DND-41 (cell line): ENCODE measurements around the gene LUM.

Experiments used
- ATAC-seq: fragments of 200-7000 bp; cut with Tn5 transposase; 3 replicates; pipeline ENCODE4 v1.9.1; 2021; ENCODE audit warnings: low read depth; ENCODE audit not compliant: insufficient read depth
- DNase-seq: peaks from one replicate; pipeline ENCODE4 v3.0.0-alpha.2; 2020
- H2AFZ ChIP-seq: 2 replicates; pipeline ENCODE4 v1.6.0; 2012; ENCODE audit warnings: low read depth, low read length
- H3K27ac ChIP-seq: 2 replicates; pipeline ENCODE4 v1.5.1; 2012; ENCODE audit warnings: low read length, inconsistent platforms
- H3K27me3 ChIP-seq: fragments of 200-600 bp; sonication (generic); 2 replicates; pipeline ENCODE4 v1.6.0; 2012; ENCODE audit warnings: low read length, mild to moderate bottlenecking, inconsistent platforms; ENCODE audit not compliant: insufficient read depth, poor library complexity
- H3K36me3 ChIP-seq: 2 replicates; pipeline ENCODE4 v1.5.1; 2012; ENCODE audit warnings: low read length, inconsistent platforms; ENCODE audit not compliant: insufficient read depth
- H3K4me1 ChIP-seq: 2 replicates; pipeline ENCODE4 v1.5.1; 2012; ENCODE audit warnings: mild to moderate bottlenecking, low read length; ENCODE audit not compliant: insufficient read depth
- H3K4me2 ChIP-seq: 2 replicates; pipeline ENCODE4 v1.6.0; 2012; ENCODE audit warnings: mild to moderate bottlenecking, moderate library complexity, low read length, inconsistent platforms; ENCODE audit not compliant: insufficient read depth
- H3K4me3 ChIP-seq, 2 experiments: fragments of 200-600 bp in 1 of 2; shearing (Covaris generic) in 1 of 2; 2 replicates each; pipeline ENCODE4 v1.5.1; 2012 to 2016; ENCODE audit warnings: inconsistent platforms in 2 of 2, low read length in 2 of 2, mild to moderate bottlenecking in 2 of 2, low read depth in 1 of 2, moderate library complexity in 1 of 2
- H3K79me2 ChIP-seq: 2 replicates; pipeline ENCODE4 v1.6.0; 2012; ENCODE audit warnings: low read length, inconsistent platforms; ENCODE audit not compliant: insufficient read depth
- H3K9ac ChIP-seq: 2 replicates; pipeline ENCODE4 v1.6.0; 2012; ENCODE audit warnings: low read depth, mild to moderate bottlenecking, inconsistent platforms, low read length, moderate library complexity
- H3K9me3 ChIP-seq: 2 replicates; pipeline ENCODE4 v1.5.1; 2012; ENCODE audit warnings: low read length, moderate library complexity, mild to moderate bottlenecking, inconsistent platforms; ENCODE audit not compliant: insufficient read depth, severe bottlenecking
- H4K20me1 ChIP-seq: 2 replicates; pipeline ENCODE4 v1.6.0; 2012; ENCODE audit warnings: low read length; ENCODE audit not compliant: insufficient read depth
- EZH2 ChIP-seq: IDR thresholded peaks from 3 replicates; pipeline ENCODE4 v1.6.1; 2012; ENCODE audit warnings: borderline replicate concordance, low read depth, mild to moderate bottlenecking, moderate library complexity, low read length, inconsistent platforms; ENCODE audit not compliant: severe bottlenecking
- TF ChIP-seq, protein P1 (sequence below): IDR thresholded peaks from 2 replicates; pipeline ENCODE4 v1.5.1; 2012; ENCODE audit warnings: borderline replicate concordance, low read length, moderate library complexity, mild to moderate bottlenecking; ENCODE audit not compliant: poor library complexity, severe bottlenecking; ENCODE audit errors: extremely low read depth

The LUM gene

DNA sequence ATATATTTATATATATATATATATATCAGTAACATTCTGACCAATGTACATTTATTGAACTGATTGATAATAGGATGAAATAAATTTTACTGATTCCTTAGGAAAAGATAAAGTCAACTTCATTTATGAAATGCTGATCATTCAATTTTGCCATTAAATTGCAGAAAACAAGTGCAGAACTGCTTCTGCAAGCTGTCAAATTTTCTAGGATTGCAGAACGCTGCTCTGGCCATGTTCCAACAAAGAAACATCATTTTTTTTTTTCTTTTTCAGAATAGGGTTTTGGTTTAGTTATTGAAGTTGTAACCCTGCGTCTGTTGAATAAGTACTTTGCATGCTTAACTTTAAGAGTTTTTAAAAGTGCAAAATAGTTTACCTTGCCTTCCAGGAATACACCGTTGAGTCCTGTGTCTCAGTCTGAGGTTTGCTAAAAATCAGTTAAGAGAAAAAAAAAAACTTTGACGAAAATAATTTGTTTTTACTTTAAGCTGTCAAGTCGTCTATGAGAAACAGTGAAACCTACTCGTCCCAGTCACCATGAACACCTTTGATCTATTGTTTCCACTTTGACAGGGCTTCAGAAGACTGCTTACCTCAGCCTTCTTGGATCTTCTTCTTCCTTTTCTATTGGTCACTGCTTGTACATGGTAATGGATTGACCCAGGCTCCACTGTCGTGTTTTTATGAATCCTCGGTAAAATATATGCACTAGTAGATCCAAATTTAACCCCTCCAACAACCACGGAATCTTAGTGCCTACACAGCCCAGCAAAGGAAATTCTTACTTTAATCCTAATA is 53.7 kb downstream of the LUM start, which contains the start of gene KERA:
Gene KERA (minus strand): TSS at position 657 of the 798 bp plus-strand sequence. CDS start 1,743 bp downstream, outside the sequence.
- TF ChIP-seq, protein P1, sequence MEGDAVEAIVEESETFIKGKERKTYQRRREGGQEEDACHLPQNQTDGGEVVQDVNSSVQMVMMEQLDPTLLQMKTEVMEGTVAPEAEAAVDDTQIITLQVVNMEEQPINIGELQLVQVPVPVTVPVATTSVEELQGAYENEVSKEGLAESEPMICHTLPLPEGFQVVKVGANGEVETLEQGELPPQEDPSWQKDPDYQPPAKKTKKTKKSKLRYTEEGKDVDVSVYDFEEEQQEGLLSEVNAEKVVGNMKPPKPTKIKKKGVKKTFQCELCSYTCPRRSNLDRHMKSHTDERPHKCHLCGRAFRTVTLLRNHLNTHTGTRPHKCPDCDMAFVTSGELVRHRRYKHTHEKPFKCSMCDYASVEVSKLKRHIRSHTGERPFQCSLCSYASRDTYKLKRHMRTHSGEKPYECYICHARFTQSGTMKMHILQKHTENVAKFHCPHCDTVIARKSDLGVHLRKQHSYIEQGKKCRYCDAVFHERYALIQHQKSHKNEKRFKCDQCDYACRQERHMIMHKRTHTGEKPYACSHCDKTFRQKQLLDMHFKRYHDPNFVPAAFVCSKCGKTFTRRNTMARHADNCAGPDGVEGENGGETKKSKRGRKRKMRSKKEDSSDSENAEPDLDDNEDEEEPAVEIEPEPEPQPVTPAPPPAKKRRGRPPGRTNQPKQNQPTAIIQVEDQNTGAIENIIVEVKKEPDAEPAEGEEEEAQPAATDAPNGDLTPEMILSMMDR: no peak
- no peak for TF ChIP-seq EZH2
- no peaks in the 10 kb centered on the region for H3K79me2 ChIP-seq
- no peak within 1 kb of the TSS for H3K4me3 ChIP-seq
- H3K9ac ChIP-seq: no peak within 1 kb of the TSS
- no peaks in the 10 kb centered on the region for H3K36me3 ChIP-seq
- no peak within 1 kb of the TSS for H3K4me2 ChIP-seq
- no peak within 1 kb of the TSS for H2AFZ ChIP-seq
- no peaks in the 10 kb centered on the region for H3K9me3 ChIP-seq
- H4K20me1 ChIP-seq: no peaks in the 10 kb centered on the region
- DNase-seq: no peak
- H3K4me1 ChIP-seq: no peaks in the 10 kb centered on the region
- no peak within 1 kb of the TSS for H3K27ac ChIP-seq
- H3K27me3 ChIP-seq: no peaks in the 10 kb centered on the region
- ATAC-seq: no peak

- Histone ChIP-seq H3K27me3 (no peaks in the 10 kb centered on the region), H3K36me3 (no peaks in the 10 kb centered on the region), H3K9ac (no peak overlapping the region), H3K4me2 (no peak overlapping the region), H3K4me1 (no peaks in the 10 kb centered on the region), H3K4me3 (no peak overlapping the region), H4K20me1 (no peaks in the 10 kb centered on the region), H3K27ac (no peak overlapping the region), H2AFZ (no peak overlapping the region), H3K9me3 (no peaks in the 10 kb centered on the region), H3K79me2 (no peaks in the 10 kb centered on the region)
- DNase-seq (no peak), ATAC-seq (no peak)
- TF ChIP-seq, protein P1: no peak
- no peak for TF ChIP-seq EZH2
These were observed 54.8 kb downstream of the LUM start for GRCh38 chr12:91056488-91056887.

GRCh38 chr12:91055976-91056375 is 55.3 kb downstream of the LUM start:
- Histone ChIP-seq H2AFZ (no peak overlapping the region), H3K79me2 (no peaks in the 10 kb centered on the region), H4K20me1 (no peaks in the 10 kb centered on the region), H3K4me3 (no peak overlapping the region), H3K9me3 (no peaks in the 10 kb centered on the region), H3K27ac (no peak overlapping the region), H3K4me2 (no peak overlapping the region), H3K9ac (no peak overlapping the region), H3K27me3 (no peaks in the 10 kb centered on the region), H3K36me3 (no peaks in the 10 kb centered on the region), H3K4me1 (no peaks in the 10 kb centered on the region)
- TF ChIP-seq, protein P1: no peak
- no peak for TF ChIP-seq EZH2
- ATAC-seq (no peak), DNase-seq (no peak)
